Vagina (tissue), 2 donors: ENCODE measurements around the gene PARD3. TPM values are rescaled to one million over a fixed set of nuclear protein-coding genes. Genes with fewer than 3 reads are reported as not detected.

Experiments used
- DNase-seq, 2 donors: peaks; one replicate each; pipeline ENCODE4 v3.0.0-alpha.2; 2017; ENCODE audit errors: extremely low spot score in 2 of 2
- H3K27ac ChIP-seq: fragments of 200-600 bp; sonication (generic); one replicate; pipeline ENCODE4 v1.5.1; 2019
- H3K27me3 ChIP-seq: fragments of 200-600 bp; sonication (generic); one replicate; pipeline ENCODE4 v1.5.1; 2019
- H3K36me3 ChIP-seq, 2 donors: fragments of 200-600 bp; sonication (generic); one replicate each; pipeline ENCODE4 v1.5.1; 2017 to 2019
- H3K4me1 ChIP-seq: fragments of 200-600 bp; sonication (generic); one replicate; pipeline ENCODE4 v1.5.1; 2019
- H3K4me3 ChIP-seq, 2 donors: fragments of 200-600 bp; sonication (generic); 1 replicate in 1 of 2; 2 replicates in 1 of 2; pipeline ENCODE4 v1.5.1; 2016 to 2019
- H3K9me3 ChIP-seq: fragments of 200-600 bp; sonication (generic); one replicate; pipeline ENCODE4 v1.5.1; 2019
- CTCF ChIP-seq, 3 experiments: fragments of 450-650 bp in 2 of 3; fragments of 200-600 bp in 1 of 3; sonication (generic) in 1 of 3; IDR thresholded peaks; one replicate each; pipeline ENCODE4 v1.5.1; 2017 to 2019; ENCODE audit warnings: antibody characterized with exemption in 3 of 3, mild to moderate bottlenecking in 2 of 3, moderate library complexity in 2 of 3
- POLR2A ChIP-seq, 2 donors: fragments of 450-650 bp; IDR thresholded peaks; one replicate each; pipeline ENCODE4 v1.6.1; 2017; ENCODE audit warnings: antibody characterized with exemption in 2 of 2, mild to moderate bottlenecking in 2 of 2, moderate library complexity in 2 of 2
- POLR2AphosphoS5 ChIP-seq, 2 donors: sonication (generic); formaldehyde crosslinking; IDR thresholded peaks; one replicate each; pipeline ENCODE4 v1.9.0; 2017; ENCODE audit warnings: antibody characterized with exemption in 2 of 2, mild to moderate bottlenecking in 2 of 2, low read depth in 1 of 2; ENCODE audit not compliant: insufficient read depth in 1 of 2
- intact Hi-C: fragments of 100-400 bp; cut with DNase I; formaldehyde crosslinking; loops from one replicate; pipeline ENCODE4 v1.15.1; 2023
- total RNA-seq: library from RNA; depleted of rRNA; stranded (reverse); fragments of >200 nt; gene quantifications from one replicate; pipeline ENCODE4 v1.2.3, GENCODE V29; 2016

Gene PARD3
- total RNA-seq, 1 donor from 2014 or later: 95.5 TPM

- Histone ChIP-seq H3K27me3 (no peaks in the 10 kb centered on the region), H3K27ac (no peak overlapping the region), H3K4me1 (peaks cover 15% of the 10 kb centered on the region), H3K36me3 (no peaks in the 10 kb centered on the region), H3K4me3 (no peak overlapping the region), H3K9me3 (no peaks in the 10 kb centered on the region)
- TF ChIP-seq CTCF (IDR thresholded peaks at IDR 0.05) (no peak), POLR2A (IDR thresholded peaks at IDR 0.05) (no peak), POLR2AphosphoS5 (IDR thresholded peaks at IDR 0.05; ENCODE audit: insufficient read depth in 1 of 2, low read depth in 1 of 2) (no peak)
- intact Hi-C loops: no loop called here
- no peak for DNase-seq
Observed at GRCh38 chr10:34505338-34505737, 309.8 kb downstream of the PARD3 start.

- Histone ChIP-seq H3K27ac (no peak overlapping the region), H3K27me3 (no peaks in the 10 kb centered on the region), H3K4me3 (no peak overlapping the region), H3K36me3 (no peaks in the 10 kb centered on the region), H3K4me1 (peaks cover 15% of the 10 kb centered on the region), H3K9me3 (no peaks in the 10 kb centered on the region)
- intact Hi-C loops: no loop called here
- DNase-seq: no peak
- TF ChIP-seq POLR2A (IDR thresholded peaks at IDR 0.05): no peak
- no peak for TF ChIP-seq CTCF (IDR thresholded peaks at IDR 0.05)
- no peak for TF ChIP-seq POLR2AphosphoS5 (IDR thresholded peaks at IDR 0.05; ENCODE audit: insufficient read depth in 1 of 2, low read depth in 1 of 2)
Observed at GRCh38 chr10:34504534-34504933, 310.6 kb downstream of the PARD3 start.

GRCh38 chr10:34503704-34504103, 311.4 kb downstream of the PARD3 start:
- TF ChIP-seq POLR2AphosphoS5 (IDR thresholded peaks at IDR 0.05; ENCODE audit: insufficient read depth in 1 of 2, low read depth in 1 of 2): no peak
- TF ChIP-seq CTCF (IDR thresholded peaks at IDR 0.05): no peak
- no peak overlapping the region for H3K4me3 ChIP-seq
- intact Hi-C loops: no loop called here
- no peaks in the 10 kb centered on the region for H3K27me3 ChIP-seq
- no peak for DNase-seq
- H3K36me3 ChIP-seq: no peaks in the 10 kb centered on the region
- no peak overlapping the region for H3K27ac ChIP-seq
- H3K4me1 ChIP-seq: peaks cover 15% of the 10 kb centered on the region
- H3K9me3 ChIP-seq: no peaks in the 10 kb centered on the region

- no peaks in the 10 kb centered on the region for H3K9me3 ChIP-seq
- H3K27ac ChIP-seq: no peak overlapping the region
- intact Hi-C loops: no loop called here
- DNase-seq: no peak
- no peaks in the 10 kb centered on the region for H3K36me3 ChIP-seq
- TF ChIP-seq POLR2A (IDR thresholded peaks at IDR 0.05) (no peak), POLR2AphosphoS5 (IDR thresholded peaks at IDR 0.05; ENCODE audit: insufficient read depth in 1 of 2, low read depth in 1 of 2) (no peak), CTCF (IDR thresholded peaks at IDR 0.05) (no peak)
- no peaks in the 10 kb centered on the region for H3K27me3 ChIP-seq
- no peak overlapping the region for H3K4me3 ChIP-seq
- H3K4me1 ChIP-seq: peaks cover 15% of the 10 kb centered on the region
Observed at GRCh38 chr10:34499612-34500279, 315.4 kb downstream of the PARD3 start.

GRCh38 chr10:34498821-34499220, 316.3 kb downstream of the PARD3 start:
- DNase-seq: no peak
- peaks cover 13% of the 10 kb centered on the region for H3K4me1 ChIP-seq
- H3K9me3 ChIP-seq: no peaks in the 10 kb centered on the region
- H3K4me3 ChIP-seq: no peak overlapping the region
- no peaks in the 10 kb centered on the region for H3K36me3 ChIP-seq
- intact Hi-C loops: no loop called here
- no peaks in the 10 kb centered on the region for H3K27me3 ChIP-seq
- TF ChIP-seq POLR2AphosphoS5 (IDR thresholded peaks at IDR 0.05; ENCODE audit: insufficient read depth in 1 of 2, low read depth in 1 of 2): no peak
- TF ChIP-seq POLR2A (IDR thresholded peaks at IDR 0.05): no peak
- H3K27ac ChIP-seq: no peak overlapping the region
